ENCODE results near the gene PPP2R1B.
"Not testable (repeated sequence)": the region's sequence is repeated elsewhere in the genome, so short reads cannot be mapped to it uniquely, and the experiment has no call there.

Gene PPP2R1B

GRCh38 chr11:111726301-111726713, 39.9 kb downstream of the PPP2R1B start:
- no peak for DNase-seq (ENCODE audit: low spot score)

GRCh38 chr11:111725621-111726020, 40.6 kb downstream of the PPP2R1B start:
- DNase-seq (ENCODE audit: low spot score), result no peak

GRCh38 chr11:111724615-111725129, 41.5 kb downstream of the PPP2R1B start:
- DNase-seq (ENCODE audit: low spot score), result no peak

- DNase-seq (ENCODE audit: low spot score), result no peak
Measured at GRCh38 chr11:111723595-111723994, 42.6 kb downstream of the PPP2R1B start.

GRCh38 chr11:111722501-111722900, 43.7 kb downstream of the PPP2R1B start:
- DNase-seq (ENCODE audit: low spot score), result no peak

GRCh38 chr11:111720801-111721494, 45.2 kb downstream of the PPP2R1B start:
- no peak for DNase-seq (ENCODE audit: low spot score)

- DNase-seq (ENCODE audit: low spot score), result no peak
Measured at GRCh38 chr11:111719379-111719778, 46.8 kb downstream of the PPP2R1B start.

- DNase-seq (ENCODE audit: low spot score), result no peak
Measured at GRCh38 chr11:111718859-111719258, 47.3 kb downstream of the PPP2R1B start.

GRCh38 chr11:111718436-111718835, 47.8 kb downstream of the PPP2R1B start:
- no peak for DNase-seq (ENCODE audit: low spot score)

- DNase-seq (ENCODE audit: low spot score), result not testable (repeated sequence)
Measured at GRCh38 chr11:111717660-111718059, 48.5 kb downstream of the PPP2R1B start.

- DNase-seq (ENCODE audit: low spot score), result no peak
Measured at GRCh38 chr11:111715142-111715816, 50.9 kb downstream of the PPP2R1B start.

- DNase-seq (ENCODE audit: low spot score), result no peak
Measured at GRCh38 chr11:111714522-111714921, 51.7 kb downstream of the PPP2R1B start.

GRCh38 chr11:111707691-111708067, 58.5 kb downstream of the PPP2R1B start:
- no peak for DNase-seq (ENCODE audit: low spot score)

GRCh38 chr11:111707039-111707690, 59.0 kb downstream of the PPP2R1B start:
- no peak for DNase-seq (ENCODE audit: low spot score)

- no peak for DNase-seq (ENCODE audit: low spot score)
Measured at GRCh38 chr11:111703576-111703975, 62.6 kb downstream of the PPP2R1B start.

- no peak for DNase-seq (ENCODE audit: low spot score)
Measured at GRCh38 chr11:111702623-111703022, 63.6 kb downstream of the PPP2R1B start.

GRCh38 chr11:111700162-111700561, 66.0 kb downstream of the PPP2R1B start:
- DNase-seq (ENCODE audit: low spot score), result no peak

- DNase-seq (ENCODE audit: low spot score), result no peak
Measured at GRCh38 chr11:111699579-111700156, 66.5 kb downstream of the PPP2R1B start.

- no peak for DNase-seq (ENCODE audit: low spot score)
Measured at GRCh38 chr11:111698852-111699559, 67.2 kb downstream of the PPP2R1B start.

- no peak for DNase-seq (ENCODE audit: low spot score)
Measured at GRCh38 chr11:111697933-111698371, 68.2 kb downstream of the PPP2R1B start.

GRCh38 chr11:111696556-111696955, 69.6 kb downstream of the PPP2R1B start:
- no peak for DNase-seq (ENCODE audit: low spot score)

- DNase-seq (ENCODE audit: low spot score), result no peak
Measured at GRCh38 chr11:111694851-111695250, 71.3 kb downstream of the PPP2R1B start.
